Heart right ventricle (tissue), 16 donors: ENCODE measurements around the gene PIK3R2. TPM values are rescaled to one million over a fixed set of nuclear protein-coding genes. Genes with fewer than 3 reads are reported as not detected.

ENCODE experiments used
- ATAC-seq, 8 donors: fragments of 200-7000 bp; cut with Tn5 transposase; one replicate each; pipeline ENCODE4 v1.9.1; 2020; ENCODE audit warnings: mild to moderate bottlenecking in 8 of 8, moderate library complexity in 8 of 8, moderate number of reproducible peaks in 1 of 8
- DNase-seq, 2 donors: peaks; one replicate each; pipeline ENCODE4 v3.0.0-alpha.2; 2020
- H3K27ac ChIP-seq, 10 donors: fragments of 200-600 bp; sonication (generic) in 2 of 10; one replicate each; pipeline versions ENCODE4 v1.5.0 to v1.8.0; 2020 to 2022; ENCODE audit warnings: mild to moderate bottlenecking in 3 of 10
- H3K27me3 ChIP-seq, 7 donors: fragments of 200-600 bp; one replicate each; pipeline ENCODE4 v1.8.0; 2021 to 2022; ENCODE audit warnings: mild to moderate bottlenecking in 2 of 7
- H3K36me3 ChIP-seq, 9 donors: fragments of 200-600 bp; sonication (generic) in 1 of 9; one replicate each; pipeline versions ENCODE4 v1.5.0 to v1.8.0; 2020 to 2022; ENCODE audit warnings: mild to moderate bottlenecking in 2 of 9
- H3K4me1 ChIP-seq, 9 donors: fragments of 200-600 bp; sonication (generic) in 1 of 9; one replicate each; pipeline versions ENCODE4 v1.5.0 to v1.8.0; 2020 to 2022; ENCODE audit warnings: mild to moderate bottlenecking in 4 of 9
- H3K4me3 ChIP-seq, 10 donors: fragments of 200-600 bp; sonication (generic) in 2 of 10; one replicate each; pipeline versions ENCODE4 v1.5.0 to v1.8.0; 2020 to 2022; ENCODE audit warnings: mild to moderate bottlenecking in 7 of 10, moderate library complexity in 2 of 10
- H3K9me3 ChIP-seq, 11 donors: fragments of 200-600 bp in 10 of 11; sonication (generic) in 2 of 11; one replicate each; pipeline versions ENCODE4 v1.5.0 to v1.8.0; 2013 to 2022; ENCODE audit warnings: mild to moderate bottlenecking in 2 of 11, control low read depth in 1 of 11, moderate library complexity in 1 of 11
- WGBS, 2 donors: extraction: QIAGEN DNeasy Blood & Tissue Kit; methylation state at CpG; one replicate each; pipeline ENCODE4 v1.1.7; 2013; ENCODE audit warnings: inconsistent platforms in 1 of 2; 5-methylcytosine and 5-hydroxymethylcytosine counted together
- intact Hi-C, 10 donors: fragments of 100-400 bp; cut with DNase I; formaldehyde crosslinking; loops; one replicate each; pipeline versions ENCODE4 v1.11.1 to v1.14.2; 2022
- polyA plus RNA-seq, 2 donors: library from polyadenylated mRNA; stranded (reverse); fragments of 200-250 nt; gene quantifications; one replicate each; pipeline ENCODE4 v1.2.3, GENCODE V29; 2013
- total RNA-seq, 10 donors: library from RNA; stranded (reverse); fragmentation: NEBNext Ultra II Directional in 3 of 10; extraction: Animal tissue kit (Norgen Biotek cat#: 25700) in 3 of 10; gene quantifications; one replicate each; pipeline versions ENCODE4 v1.2.1 to v1.2.4, GENCODE V29; 2021 to 2023
- TF ChIP-seq, protein P1 (sequence below), 9 donors: fragments of 200-600 bp; sonication (generic) in 2 of 9; IDR thresholded peaks; one replicate each; pipeline versions ENCODE4 v1.5.0 to v1.8.0; 2021 to 2022; ENCODE audit warnings: antibody characterized with exemption in 9 of 9, mild to moderate bottlenecking in 5 of 9, moderate library complexity in 1 of 9
- donor health status: Arrhythmogenic right ventricular cardiomyopathy.
- donor health status: ischemic (EF 13 %, LVEDD 7.1; RV severe dilation, severe dysfunction).
- donor health status: healthy with polysubstance abuse.
- donor health status: DM: no; HTN: yes; CAD: no.
- donor health status: DM: no; HTN: no; CAD: no.
- donor health status: ischemic (EF 25% LVEDD 6.9; RV normal size, moderate dysfunction).
- donor health status: ischemic (EF 25% LVEDD 5.7; RV mildly dilated, moderate dysfunction).
- donor health status: healthy.
- donor health status: DM: yes; HTN: yes; CAD: no.
- donor health status: Ischemic cardiomyopathy.
- donor health status: ischemic (EF 35%, LVEDD 5.7; RV mildly dilated, moderate dysfunction).
- donor health status: nonischemic (EF 11% LVEDD 7.7; RV severe dilation, severe dysfunction).
- donor health status: DM: yes; HTN: yes; CAD: no.
- donor health status: PGD.
- donor health status: ischemic (EF 29% LVEDD 5.4; RV normal size, mild dysfunction).
- donor health status: nonischemic (EF 23%, LVEDD 6.1; RV moderate dilation, normal function).

The PIK3R2 gene
- total and polyA plus RNA-seq, 12 donors, result 2.3 to 29.1 (median 21.7) TPM

DNA sequence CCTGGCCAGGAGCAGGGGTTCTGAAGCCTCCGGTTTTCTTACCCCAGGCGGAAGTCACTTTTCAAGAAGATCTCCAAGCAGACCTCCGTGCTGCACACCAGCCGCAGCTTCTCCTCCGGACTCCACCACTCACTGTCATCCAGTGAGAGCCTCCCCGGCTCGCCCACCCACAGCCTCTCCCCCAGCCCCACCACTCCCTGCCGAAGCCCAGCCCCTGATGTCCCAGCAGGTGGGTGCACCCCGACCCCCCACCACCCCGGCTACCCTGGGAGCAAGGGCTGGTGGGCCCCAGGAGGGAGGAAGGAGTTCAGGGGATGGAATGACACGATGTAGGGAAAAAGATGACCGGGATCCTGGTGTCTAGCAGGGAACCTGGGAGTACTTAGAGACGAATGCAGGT, 5.6 kb upstream of the PIK3R2 start:
- Histone ChIP-seq H3K27me3 (no peaks in the 10 kb centered on the region), H3K4me1 (peaks cover 0 to 11% (median 7%) of the 10 kb centered on the region in 9 donors), H3K9me3 (no peaks in the 10 kb centered on the region), H3K36me3 (peaks cover 0 to 71% (median 24%) of the 10 kb centered on the region in 9 donors), H3K27ac (no peak overlapping the region), H3K4me3 (no peak overlapping the region)
- 92 to 93% methylated on average over 13 of the region's 13 CpGs for WGBS, 2 donors
- no peak for DNase-seq
- ATAC-seq, result no peak
- intact Hi-C loops, result no loop called here
- TF ChIP-seq, protein P1, sequence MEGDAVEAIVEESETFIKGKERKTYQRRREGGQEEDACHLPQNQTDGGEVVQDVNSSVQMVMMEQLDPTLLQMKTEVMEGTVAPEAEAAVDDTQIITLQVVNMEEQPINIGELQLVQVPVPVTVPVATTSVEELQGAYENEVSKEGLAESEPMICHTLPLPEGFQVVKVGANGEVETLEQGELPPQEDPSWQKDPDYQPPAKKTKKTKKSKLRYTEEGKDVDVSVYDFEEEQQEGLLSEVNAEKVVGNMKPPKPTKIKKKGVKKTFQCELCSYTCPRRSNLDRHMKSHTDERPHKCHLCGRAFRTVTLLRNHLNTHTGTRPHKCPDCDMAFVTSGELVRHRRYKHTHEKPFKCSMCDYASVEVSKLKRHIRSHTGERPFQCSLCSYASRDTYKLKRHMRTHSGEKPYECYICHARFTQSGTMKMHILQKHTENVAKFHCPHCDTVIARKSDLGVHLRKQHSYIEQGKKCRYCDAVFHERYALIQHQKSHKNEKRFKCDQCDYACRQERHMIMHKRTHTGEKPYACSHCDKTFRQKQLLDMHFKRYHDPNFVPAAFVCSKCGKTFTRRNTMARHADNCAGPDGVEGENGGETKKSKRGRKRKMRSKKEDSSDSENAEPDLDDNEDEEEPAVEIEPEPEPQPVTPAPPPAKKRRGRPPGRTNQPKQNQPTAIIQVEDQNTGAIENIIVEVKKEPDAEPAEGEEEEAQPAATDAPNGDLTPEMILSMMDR (IDR thresholded peaks at IDR 0.05), result no peak

DNA sequence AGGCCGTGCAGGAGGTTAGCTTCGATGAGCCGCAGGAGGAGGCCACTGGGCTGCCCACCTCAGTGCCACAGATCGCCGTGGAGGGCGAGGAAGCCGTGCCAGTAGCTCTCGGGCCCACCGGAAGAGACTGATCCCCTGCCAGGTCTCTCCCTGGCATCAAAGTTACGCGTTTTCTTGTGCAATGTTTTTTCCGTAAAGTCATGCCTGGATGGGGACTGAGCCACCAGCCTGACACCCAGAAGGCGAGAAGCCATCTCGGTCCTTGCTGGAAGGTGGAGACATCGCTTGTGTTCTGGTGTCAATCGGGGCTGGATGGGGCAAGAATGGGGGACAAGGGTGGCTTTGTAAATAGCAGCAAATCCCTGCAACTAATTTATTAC, 3.4 kb upstream of the PIK3R2 start:
- peaks cover 6 to 24% (median 19%) of the 10 kb centered on the region in 9 donors for H3K4me1 ChIP-seq
- TF ChIP-seq, protein P1 (IDR thresholded peaks at IDR 0.05), result no peak
- H3K27ac ChIP-seq, result no peak overlapping the region
- ATAC-seq (no peak), DNase-seq (no peak)
- H3K36me3 ChIP-seq, result peaks cover 0 to 49% (median 14%) of the 10 kb centered on the region in 9 donors
- H3K27me3 ChIP-seq, result no peaks in the 10 kb centered on the region
- WGBS, 2 donors, result 88 to 90% methylated on average over 15 to 16 of the region's 16 CpGs
- H3K4me3 ChIP-seq, result no peak overlapping the region
- intact Hi-C loops, result no loop called here
- no peaks in the 10 kb centered on the region for H3K9me3 ChIP-seq

DNA sequence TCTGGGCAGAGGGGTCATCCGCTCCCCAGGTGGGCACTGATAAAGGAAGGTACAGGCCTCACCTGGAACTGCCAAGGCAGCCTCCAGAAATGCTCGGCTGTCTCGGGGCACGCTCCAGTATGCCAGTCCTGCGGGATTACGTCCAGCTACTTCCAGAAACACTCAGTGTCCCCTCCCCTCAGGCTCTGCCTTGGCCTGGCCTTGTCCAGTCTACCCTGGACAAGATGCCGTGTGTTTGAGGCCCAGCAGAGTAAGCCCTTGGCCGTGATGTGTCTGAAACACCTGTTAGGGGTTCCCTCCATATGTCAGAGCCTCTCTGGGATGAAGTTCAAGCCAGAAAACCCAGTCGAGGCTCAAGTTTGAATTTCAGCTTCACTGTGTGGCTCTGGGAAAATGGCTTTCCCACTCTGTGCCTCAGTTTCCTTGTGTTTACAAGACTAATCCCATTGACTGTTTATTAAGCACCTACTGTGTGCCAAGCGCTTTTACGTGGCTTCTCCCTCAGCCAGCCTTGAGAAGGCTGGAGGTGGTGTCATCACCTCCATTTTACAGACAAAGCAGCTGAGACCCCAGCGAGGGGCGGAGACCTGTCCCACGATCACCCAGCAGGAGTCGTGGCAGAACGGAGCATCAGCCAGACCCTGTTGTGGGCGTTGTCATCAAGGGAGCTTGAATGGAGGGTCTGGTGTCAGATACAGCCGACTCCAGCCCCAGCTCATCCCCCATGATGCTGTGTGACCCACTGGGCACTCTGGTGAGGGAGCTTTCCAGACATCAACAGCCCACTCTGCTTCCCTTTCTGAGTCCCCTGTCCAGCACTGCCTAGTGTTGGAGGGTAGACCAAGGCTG, 2.0 kb upstream of the PIK3R2 start:
- H3K36me3 ChIP-seq, result peaks cover 0 to 42% (median under 1%) of the 10 kb centered on the region in 9 donors
- peaks cover 6 to 30% (median 23%) of the 10 kb centered on the region in 9 donors for H3K4me1 ChIP-seq
- 89 to 92% methylated on average over 18 of the region's 18 CpGs for WGBS, 2 donors
- H3K27ac ChIP-seq, result peak overlapping the region in 3 of 10 donors; percentile 92 to 97 (median 97)
- ATAC-seq (no peak), DNase-seq (no peak)
- H3K9me3 ChIP-seq, result no peaks in the 10 kb centered on the region
- no peaks in the 10 kb centered on the region for H3K27me3 ChIP-seq
- TF ChIP-seq, protein P1 (IDR thresholded peaks at IDR 0.05), result no peak
- H3K4me3 ChIP-seq, result no peak overlapping the region
- intact Hi-C loops, result loop anchor here in 2 of 10 donors (5.0 kb wide), 1 partner anchor 34 kb away; no protein-coding TSS in a partner anchor

DNA sequence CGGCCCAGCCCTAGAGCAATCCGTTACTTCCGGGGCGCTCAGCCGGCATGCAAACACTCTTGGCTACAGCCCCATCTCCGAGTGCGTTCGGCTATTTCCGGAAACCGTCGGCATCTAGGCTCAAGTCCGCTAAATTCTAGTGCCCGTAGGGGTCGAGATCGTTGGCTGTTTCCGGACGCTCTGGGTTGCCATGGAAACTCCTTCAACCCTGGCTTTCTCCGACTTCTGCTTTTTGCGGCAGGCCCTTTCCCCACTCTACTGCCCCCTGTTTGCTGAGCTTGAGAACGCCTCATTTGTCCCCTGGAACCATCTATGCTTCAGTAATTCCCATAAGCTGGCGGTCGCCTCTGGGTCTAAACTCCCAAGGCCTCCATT, 534 bp upstream of the PIK3R2 start:
- Histone ChIP-seq H3K9me3 (no peaks in the 10 kb centered on the region), H3K4me1 (peaks cover 10 to 44% (median 35%) of the 10 kb centered on the region in 9 donors), H3K27ac (peak overlapping the region; percentile 63 to 97 (median 94)), H3K27me3 (no peaks in the 10 kb centered on the region), H3K36me3 (peaks cover 0 to 31% (median 0%) of the 10 kb centered on the region in 9 donors), H3K4me3 (peak overlapping the region; percentile 37 to 96 (median 89))
- 0% methylated on average over 22 of the region's 22 CpGs for WGBS, 2 donors
- DNase-seq, result peak; percentile 97
- intact Hi-C loops, result loop anchor here in 4 of 10 donors (1.0 to 5.0 kb wide), 3 partner anchors 35 to 72 kb away; no protein-coding TSS in a partner anchor
- peak; percentile 52 to 87 (median 74) for ATAC-seq
- TF ChIP-seq, protein P1 (IDR thresholded peaks at IDR 0.05), result peak; percentile 30 to 79 (median 63)
